HCT116 (cell line): Measurements from ENCODE around the gene SLMAP. TPM values are rescaled to one million over a fixed set of nuclear protein-coding genes. Genes with fewer than 3 reads are reported as not detected.

Source experiments
- ATAC-seq: fragments of 200-7000 bp; cut with Tn5 transposase; 2 replicates; pipeline ENCODE4 v1.9.1; 2020; ENCODE audit warnings: mild to moderate bottlenecking, moderate library complexity
- BruUV-seq: library from RNA; stranded (reverse); fragments of 400-500 nt; replicated peaks from 2 replicates; lab custom pipeline; 2021; lab: Mats Ljungman, UMichigan
- CTCF ChIA-PET: fragments of 300-600 bp; sonication (Branson Sonifier 250); formaldehyde crosslinking; loops from one replicate; lab custom pipeline; 2021; ENCODE audit warnings: antibody characterized with exemption; lab: Charles Lee
- POLR2A ChIA-PET: fragments of 300-600, 350-600 bp; sonication (Branson Sonifier 250); formaldehyde crosslinking; loops from one replicate; lab custom pipeline; 2021; ENCODE audit warnings: antibody characterized with exemption; lab: Charles Lee
- RAD21 ChIA-PET, 2 experiments: fragments of 300-600 bp; sonication (Branson Sonifier 250); formaldehyde crosslinking; loops; one replicate each; lab custom pipeline; 2023; ENCODE audit warnings: low total read pairs in 2 of 2; ENCODE audit not compliant: uncharacterized antibody in 2 of 2, unreplicated experiment in 2 of 2, low non-redundant PET in 1 of 2; lab: Charles Lee
- DNase-seq: peaks from one replicate; pipeline ENCODE4 v3.0.0-alpha.2; 2010; ENCODE audit warnings: low read depth, low spot score
- H2AFZ ChIP-seq: fragments of 200-600 bp; shearing (Covaris generic), sonication (generic); 2 replicates; pipeline ENCODE4 v1.6.1; 2017; ENCODE audit warnings: low read depth, mixed run types, mixed read lengths, antibody characterized with exemption, low read length; ENCODE audit not compliant: poor library complexity, severe bottlenecking
- H3K27ac ChIP-seq: 2 replicates; pipeline ENCODE4 v1.5.1; 2012; ENCODE audit warnings: low read depth, low read length
- H3K27me3 ChIP-seq: fragments of 200-600 bp; sonication (generic); 2 replicates; pipeline ENCODE4 v1.6.1; 2016; ENCODE audit warnings: mixed run types, low read length, mixed read lengths; ENCODE audit not compliant: insufficient read depth
- H3K36me3 ChIP-seq, 2 experiments: fragments of 200-500 bp in 1 of 2; fragments of 200-600 bp in 1 of 2; sonication (Bioruptor generic) in 1 of 2; sonication (generic) in 1 of 2; 2 replicates each; pipeline versions ENCODE4 v1.5.1 to v1.6.1; 2014 to 2016; ENCODE audit warnings: low read length in 2 of 2, inconsistent platforms in 1 of 2, mixed read lengths in 1 of 2, mixed run types in 1 of 2; ENCODE audit not compliant: insufficient read depth in 2 of 2, control insufficient read depth in 1 of 2
- H3K4me1 ChIP-seq, 2 experiments: fragments of 200-600 bp in 1 of 2; sonication (generic) in 1 of 2; 2 replicates each; pipeline versions ENCODE4 v1.5.1 to v1.6.1; 2012 to 2017; ENCODE audit warnings: low read length in 2 of 2, inconsistent platforms in 1 of 2, mild to moderate bottlenecking in 1 of 2, mixed read lengths in 1 of 2, mixed run types in 1 of 2, moderate library complexity in 1 of 2; ENCODE audit not compliant: insufficient read depth in 2 of 2, control insufficient read depth in 1 of 2
- H3K4me2 ChIP-seq: fragments of 200-600 bp; sonication (generic); 2 replicates; pipeline ENCODE4 v1.6.1; 2017; ENCODE audit warnings: mixed run types, low read length, mixed read lengths
- H3K4me3 ChIP-seq, 2 experiments: fragments of 200-600 bp in 1 of 2; sonication (generic) in 1 of 2; replicated peaks in 1 of 2; 2 replicates each; pipeline ENCODE4 v1.5.1; 2011 to 2016; ENCODE audit warnings: low read length in 2 of 2, control low read depth in 1 of 2, low read depth in 1 of 2, mild to moderate bottlenecking in 1 of 2, mixed read lengths in 1 of 2, mixed run types in 1 of 2
- H3K79me2 ChIP-seq: fragments of 200-600 bp; sonication (generic); 2 replicates; pipeline ENCODE4 v1.6.1; 2017; ENCODE audit warnings: mild to moderate bottlenecking, mixed run types, low read length, moderate library complexity, mixed read lengths; ENCODE audit not compliant: insufficient read depth
- H3K9ac ChIP-seq: fragments of 200-600 bp; sonication (generic); 2 replicates; pipeline ENCODE4 v1.6.1; 2016; ENCODE audit warnings: low read length, mixed read lengths
- H3K9me2 ChIP-seq: fragments of 200-600 bp; sonication (generic), shearing (Covaris generic); 2 replicates; pipeline ENCODE4 v1.6.1; 2017; ENCODE audit warnings: mixed run types, mild to moderate bottlenecking, moderate library complexity; ENCODE audit not compliant: insufficient read depth
- H3K9me3 ChIP-seq, 2 experiments: fragments of 200-500 bp in 1 of 2; fragments of 200-600 bp in 1 of 2; sonication (Bioruptor generic) in 1 of 2; sonication (generic) in 1 of 2; 2 replicates each; pipeline ENCODE4 v1.6.1; 2014 to 2017; ENCODE audit warnings: low read length in 2 of 2, mixed read lengths in 2 of 2, inconsistent platforms in 1 of 2, low read depth in 1 of 2, mild to moderate bottlenecking in 1 of 2, mixed run types in 1 of 2, moderate library complexity in 1 of 2; ENCODE audit not compliant: control insufficient read depth in 1 of 2, insufficient read depth in 1 of 2
- H4K20me1 ChIP-seq: fragments of 200-600 bp; sonication (generic), shearing (Covaris generic); 2 replicates; pipeline ENCODE4 v1.6.1; 2017; ENCODE audit warnings: mixed run types, mild to moderate bottlenecking, moderate library complexity; ENCODE audit not compliant: insufficient read depth
- ATF3 ChIP-seq: IDR thresholded peaks from 2 replicates; pipeline ENCODE4 v1.6.1; 2012
- CBX3 ChIP-seq: IDR thresholded peaks from 2 replicates; pipeline ENCODE4 v1.6.1; 2012; ENCODE audit warnings: low read depth
- CEBPB ChIP-seq: IDR thresholded peaks from 2 replicates; pipeline ENCODE4 v1.6.1; 2012; ENCODE audit warnings: low read depth
- ELF1 ChIP-seq: IDR thresholded peaks from 2 replicates; pipeline ENCODE4 v1.6.1; 2012; ENCODE audit warnings: low read depth, borderline replicate concordance
- EZH2 ChIP-seq: fragments of 200-600 bp; sonication (generic); IDR thresholded peaks from 2 replicates; pipeline ENCODE4 v1.6.1; 2017; ENCODE audit warnings: antibody characterized with exemption, mixed run types
- EZH2phosphoT487 ChIP-seq: fragments of 200-600 bp; IDR thresholded peaks from 2 replicates; pipeline ENCODE4 v1.6.1; 2018; ENCODE audit warnings: antibody characterized with exemption, borderline replicate concordance
- MAX ChIP-seq: IDR thresholded peaks from 2 replicates; pipeline ENCODE4 v1.6.1; 2012
- POLR2AphosphoS5 ChIP-seq: IDR thresholded peaks from 2 replicates; pipeline ENCODE4 v1.6.1; 2011; ENCODE audit warnings: mild to moderate bottlenecking, low read depth, low read length, moderate library complexity
- SRF ChIP-seq: IDR thresholded peaks from 2 replicates; pipeline ENCODE4 v1.6.1; 2012; ENCODE audit warnings: low read depth
- ZBTB33 ChIP-seq: IDR thresholded peaks from 2 replicates; pipeline ENCODE4 v1.6.1; 2011; ENCODE audit warnings: mild to moderate bottlenecking, low read length, moderate library complexity; ENCODE audit not compliant: insufficient replicate concordance; ENCODE audit errors: extremely low read depth
- ZFX ChIP-seq: fragments of 450-650 bp; IDR thresholded peaks from 2 replicates; pipeline ENCODE4 v1.6.1; 2017
- intact Hi-C: fragments of 100-400 bp; cut with micrococcal nuclease; formaldehyde crosslinking; loops from 2 replicates; pipeline ENCODE4 v1.10.0; 2022
- total RNA-seq: library from RNA; stranded (reverse); gene quantifications from one replicate; pipeline ENCODE4 v1.2.1, GENCODE V29; 2021; ENCODE audit not compliant: unreplicated experiment

Gene SLMAP
- total RNA-seq, 1 experiment from 2014 or later = 81.0 TPM

GRCh38 chr3:57942388-57942787, 186.3 kb downstream of the SLMAP start:
- DNase-seq = no peak
- no peaks in the 10 kb centered on the region for H3K27me3 ChIP-seq
- ChIA-PET POLR2A (no interaction called here), CTCF (interaction anchor here (0.6 kb wide), 1 partner anchor 36 kb away, joined by 4 read pairs; no protein-coding TSS in a partner anchor), RAD21 (no interaction called here)
- no peak overlapping the region for H2AFZ ChIP-seq
- H3K79me2 ChIP-seq = no peaks in the 10 kb centered on the region
- BruUV-seq = no TSS peak
- H3K36me3 ChIP-seq = 0 out of 4 replicates have a peak, but pooled peaks cover 0 to 3% of the 10 kb centered on the region in 2 experiments
- no peak overlapping the region for H3K4me2 ChIP-seq
- no peak for ATAC-seq
- H3K4me1 ChIP-seq = peaks cover 10 to 13% of the 10 kb centered on the region in 2 experiments; a peak in 3 of 4 replicates
- no peaks in the 10 kb centered on the region for H4K20me1 ChIP-seq
- no peak overlapping the region for H3K27ac ChIP-seq
- H3K9ac ChIP-seq = no peak overlapping the region
- TF ChIP-seq ELF1 = no peak
- TF ChIP-seq CBX3 = no peak
- TF ChIP-seq MAX = no peak
- TF ChIP-seq CEBPB = no peak
- TF ChIP-seq EZH2 = no peak
- TF ChIP-seq POLR2AphosphoS5 = no peak
- TF ChIP-seq ZBTB33 = no peak
- TF ChIP-seq EZH2phosphoT487 = no peak
- TF ChIP-seq ZFX = no peak
- TF ChIP-seq SRF = no peak
- no peak for TF ChIP-seq ATF3
- H3K9me3 ChIP-seq = no peaks in the 10 kb centered on the region; a peak in 1 of 4 replicates
- no peaks in the 10 kb centered on the region for H3K9me2 ChIP-seq
- intact Hi-C loops = no loop called here
- H3K4me3 ChIP-seq = no peak overlapping the region
